GM12873 (cell line): Measurements from ENCODE around the gene SLC9A9.

ENCODE experiments used
- CTCF ChIP-seq: IDR thresholded peaks from 2 replicates; pipeline ENCODE4 v1.5.1; 2012; ENCODE audit warnings: low read depth, mild to moderate bottlenecking, moderate library complexity, low read length, control low read depth; ENCODE audit not compliant: insufficient read depth; ENCODE audit errors: missing control alignments

The SLC9A9 gene

DNA sequence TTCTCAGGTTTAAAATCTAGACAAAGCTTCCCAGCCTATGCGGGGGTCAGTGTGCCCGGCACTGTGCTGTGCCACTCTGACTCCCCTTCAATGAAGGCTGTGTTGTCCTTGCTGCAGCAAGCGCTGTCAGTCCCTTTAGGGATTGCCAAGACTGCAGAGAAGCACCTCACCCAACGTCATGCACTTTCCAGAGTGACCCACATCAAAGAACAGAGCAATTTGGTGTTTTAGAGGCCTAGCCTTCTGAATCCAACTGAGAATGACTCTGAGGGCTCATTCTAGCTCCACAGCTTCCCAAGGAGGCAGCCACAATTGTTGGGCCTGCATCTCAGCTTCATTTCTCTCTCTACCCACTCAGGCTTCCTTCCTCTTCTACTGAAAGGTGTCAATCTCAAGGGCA is 26.4 kb downstream of the SLC9A9 start:
- TF ChIP-seq CTCF = no peak

GRCh38 chr3:143820466-143821221 is 27.6 kb downstream of the SLC9A9 start:
- no peak for TF ChIP-seq CTCF

DNA sequence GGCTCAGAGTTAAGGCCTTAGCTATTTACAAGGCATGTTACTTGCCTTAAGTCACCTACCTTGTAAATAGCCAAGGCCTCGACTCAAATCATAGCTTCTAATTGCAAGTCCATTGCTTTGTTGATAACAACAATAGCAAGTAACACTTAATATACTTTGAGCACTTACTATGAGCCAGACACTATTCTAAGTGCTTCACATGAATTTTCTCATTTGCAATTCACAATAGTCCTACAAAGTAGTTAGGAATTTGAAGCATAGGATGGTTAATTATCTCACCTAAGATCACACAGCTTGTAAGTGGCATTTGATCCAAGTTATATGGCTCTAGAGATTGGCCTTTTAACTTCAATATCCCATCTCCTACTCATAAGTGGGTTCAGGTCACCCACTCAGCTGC is 28.4 kb downstream of the SLC9A9 start:
- TF ChIP-seq CTCF = no peak

DNA sequence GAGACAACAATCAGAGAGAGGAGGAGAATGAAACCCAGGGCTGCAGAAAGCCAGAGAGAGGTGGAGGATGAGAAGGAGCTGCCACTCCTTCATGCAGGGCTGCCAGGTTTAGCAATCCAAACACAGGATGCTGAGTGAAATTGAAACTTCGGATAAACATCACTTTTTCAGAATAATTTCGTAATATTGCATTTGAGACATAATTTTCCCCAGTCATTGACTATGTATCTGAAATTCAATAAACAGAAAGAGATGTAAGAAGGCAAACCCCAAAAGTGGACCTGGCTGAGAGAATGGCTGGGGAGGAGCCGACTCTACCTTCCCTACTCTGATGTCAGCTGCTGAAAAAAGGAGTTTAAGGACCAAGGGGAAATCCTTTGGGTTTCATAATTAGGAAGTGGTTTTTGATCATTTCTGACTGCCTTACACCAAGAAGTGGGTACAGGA is 33.8 kb downstream of the SLC9A9 start:
- no peak for TF ChIP-seq CTCF

GRCh38 chr3:143812481-143812880 is 35.8 kb downstream of the SLC9A9 start:
- no peak for TF ChIP-seq CTCF

DNA sequence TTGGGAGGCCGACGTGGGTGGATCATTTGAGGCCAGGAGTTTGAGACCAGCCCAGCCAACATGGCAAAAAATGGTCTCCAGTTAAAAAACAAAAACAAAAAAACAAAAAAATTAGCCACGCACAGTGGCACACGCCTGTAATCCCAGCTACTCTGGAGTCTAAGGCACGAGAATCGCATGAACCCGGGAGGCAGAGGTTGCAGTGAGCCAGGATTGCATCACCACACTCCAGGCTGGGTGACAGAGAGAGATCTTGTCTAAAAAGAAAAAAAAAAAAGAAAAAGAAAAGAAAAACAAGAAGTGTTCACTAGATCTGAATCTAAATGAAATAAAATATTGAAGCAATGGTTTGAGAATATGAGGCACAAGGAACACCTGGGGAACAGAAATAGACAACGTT is 36.7 kb downstream of the SLC9A9 start:
- no peak for TF ChIP-seq CTCF

GRCh38 chr3:143810953-143811265 is 37.4 kb downstream of the SLC9A9 start:
- no peak for TF ChIP-seq CTCF
